GM12878 (cell line): ENCODE measurements around the gene GSG1L2. TPM values are rescaled to one million over a fixed set of nuclear protein-coding genes. Genes with fewer than 3 reads are reported as not detected.

Experiments used
- ATAC-seq: fragments of 200-7000 bp; cut with Tn5 transposase; 3 replicates; pipeline ENCODE4 v1.9.1; 2020; ENCODE audit warnings: mild to moderate bottlenecking, moderate library complexity
- BruUV-seq: library from RNA; stranded (reverse); fragments of 400-500 nt; replicated peaks from 2 replicates; lab custom pipeline; 2021; lab: Mats Ljungman, UMichigan
- CTCF ChIA-PET: fragments of 300-600 bp; sonication (Branson Sonifier 250); formaldehyde crosslinking; extraction: SDS; loops from one replicate; lab custom pipeline; 2021; ENCODE audit warnings: inconsistent platforms; lab: Yijun Ruan, JAX
- POLR2A ChIA-PET: fragments of 350-600 bp; formaldehyde crosslinking; extraction: SDS; loops from one replicate; lab custom pipeline; 2021; ENCODE audit warnings: inconsistent platforms; lab: Charles Lee
- RAD21 ChIA-PET: fragments of 300-600 bp; sonication (Branson Sonifier 250); formaldehyde crosslinking; loops from one replicate; lab custom pipeline; 2023; ENCODE audit warnings: antibody characterized with exemption; ENCODE audit not compliant: unreplicated experiment; lab: Charles Lee
- SMC1A ChIA-PET: fragments of 300-600 bp; sonication (Branson Sonifier 250); formaldehyde crosslinking; loops from one replicate; lab custom pipeline; 2023; ENCODE audit not compliant: unreplicated experiment, uncharacterized antibody; lab: Charles Lee
- DNase-seq: peaks from one replicate; pipeline ENCODE4 v3.0.0-alpha.2; 2011; ENCODE audit warnings: low read depth, low spot score
- FAIRE-seq: peaks from 3 replicates; lab custom pipeline; 2011; peaks lifted over from hg19 to GRCh38; lab: Jason Lieb, UNC
- H2AFZ ChIP-seq: 2 replicates; pipeline ENCODE4 v1.6.0; 2011; ENCODE audit warnings: low read depth, low read length, control low read depth; ENCODE audit not compliant: control insufficient read depth
- H3K27ac ChIP-seq: 2 replicates; pipeline ENCODE4 v1.5.1; 2011; ENCODE audit warnings: control low read depth; ENCODE audit not compliant: control insufficient read depth, insufficient read depth
- H3K27me3 ChIP-seq, 2 experiments: replicated peaks in 1 of 2; 2 replicates each; pipeline versions ENCODE4 v1.6.0 to v1.6.1; 2011; ENCODE audit warnings: low read length in 1 of 2; ENCODE audit not compliant: control insufficient read depth in 2 of 2, insufficient read depth in 2 of 2
- H3K36me3 ChIP-seq, 2 experiments: 2 replicates each; pipeline ENCODE4 v1.5.1; 2011; ENCODE audit warnings: low read length in 1 of 2; ENCODE audit not compliant: control insufficient read depth in 2 of 2, insufficient read depth in 2 of 2
- H3K4me1 ChIP-seq: 2 replicates; pipeline ENCODE4 v1.6.1; 2011; ENCODE audit warnings: mild to moderate bottlenecking, low read length, moderate library complexity, mixed read lengths; ENCODE audit not compliant: control insufficient read depth, insufficient read depth
- H3K4me2 ChIP-seq: 2 replicates; pipeline ENCODE4 v1.6.0; 2011; ENCODE audit warnings: control low read depth; ENCODE audit not compliant: control insufficient read depth, insufficient read depth
- H3K4me3 ChIP-seq: fragments of 200-600 bp; sonication (generic); 2 replicates; pipeline ENCODE4 v1.5.1; 2016
- H3K79me2 ChIP-seq: 2 replicates; pipeline ENCODE4 v1.6.0; 2011; ENCODE audit warnings: low read length; ENCODE audit not compliant: control insufficient read depth, insufficient read depth
- H3K9ac ChIP-seq: 2 replicates; pipeline ENCODE4 v1.8.0; 2011; ENCODE audit warnings: low read length, control low read depth, mixed read lengths; ENCODE audit not compliant: control insufficient read depth, insufficient read depth
- H3K9me3 ChIP-seq: replicated peaks from 3 replicates; pipeline ENCODE4 v1.5.1; 2011; ENCODE audit warnings: mild to moderate bottlenecking, low read length; ENCODE audit not compliant: control insufficient read depth, insufficient read depth
- H4K20me1 ChIP-seq: 2 replicates; pipeline ENCODE4 v1.6.0; 2011; ENCODE audit not compliant: control insufficient read depth, insufficient read depth
- BCLAF1 ChIP-seq: fragments of 450-650 bp; IDR thresholded peaks from 2 replicates; pipeline ENCODE4 v1.6.1; 2017; ENCODE audit warnings: antibody characterized with exemption, mild to moderate bottlenecking, moderate library complexity
- CEBPB ChIP-seq, 2 experiments: fragments of 150-350 bp in 1 of 2; IDR thresholded peaks; 2 replicates each; pipeline ENCODE4 v1.6.1; 2012 to 2014; ENCODE audit warnings: low read depth in 2 of 2, low read length in 2 of 2, borderline replicate concordance in 1 of 2, inconsistent platforms in 1 of 2
- CREB1 ChIP-seq: IDR thresholded peaks from 2 replicates; pipeline ENCODE4 v1.6.1; 2012; ENCODE audit warnings: low read depth, mild to moderate bottlenecking, inconsistent platforms
- IKZF2 ChIP-seq, 2 experiments: fragments of 450-650 bp; IDR thresholded peaks; 2 replicates each; pipeline ENCODE4 v1.6.1; 2017; ENCODE audit warnings: mild to moderate bottlenecking in 2 of 2, moderate library complexity in 2 of 2
- MEF2B ChIP-seq: fragments of 450-650 bp; IDR thresholded peaks from 2 replicates; pipeline ENCODE4 v1.6.1; 2018; ENCODE audit warnings: mild to moderate bottlenecking, moderate library complexity; ENCODE audit not compliant: partially characterized antibody, poor library complexity, severe bottlenecking
- RCOR1 ChIP-seq: conservative IDR thresholded peaks from 2 replicates; pipeline ENCODE4 v1.6.1; 2012; ENCODE audit warnings: low read depth, low read length, improper control_type of control experiment
- SIX5 ChIP-seq: IDR thresholded peaks from 2 replicates; pipeline ENCODE4 v1.6.1; 2011; ENCODE audit warnings: mild to moderate bottlenecking, low read depth, low read length, moderate library complexity; ENCODE audit not compliant: severe bottlenecking
- ZNF384 ChIP-seq: IDR thresholded peaks from 2 replicates; pipeline ENCODE4 v1.6.1; 2012; ENCODE audit warnings: low read depth, mild to moderate bottlenecking, low read length, improper control_type of control experiment, borderline replicate concordance
- ZNF622 ChIP-seq: fragments of 450-650 bp; IDR thresholded peaks from 2 replicates; pipeline ENCODE4 v1.6.1; 2017; ENCODE audit warnings: mild to moderate bottlenecking, inconsistent platforms
- WGBS: methylation state at CpG from one replicate; pipeline ENCODE4 v1.1.6; 2016; ENCODE audit warnings: low lambda C conversion rate; ENCODE audit not compliant: insufficient replicate concordance, insufficient coverage; ENCODE audit errors: missing lambda C conversion rate; 5-methylcytosine and 5-hydroxymethylcytosine counted together
- in situ Hi-C: fragments of 300-500 bp; cut with MboI; formaldehyde crosslinking; loops from 9 replicates; pipeline ENCODE4 v1.14.3; 2018; ENCODE audit warnings: mixed read lengths
- intact Hi-C: fragments of 100-400 bp; cut with micrococcal nuclease; formaldehyde crosslinking; loops from one replicate; pipeline ENCODE4 v1.14.2; 2022; ENCODE audit not compliant: unreplicated experiment
- polyA plus RNA-seq, 11 experiments: library from polyadenylated mRNA; depleted of rRNA in 4 of 11; unstranded in 6 of 11; stranded (reverse) in 5 of 11; fragments of >200 nt; fragmentation: Nextera tagmentation in 4 of 11; fragmentation: Illumina TruSeq in 1 of 11; extraction: Ambion mirVana in 4 of 11; extraction: Trizol in 1 of 11; gene quantifications; 1 replicate in 1 of 11; 2 replicates in 10 of 11; pipeline versions ENCODE4 v1.2.1 to v1.2.3, GENCODE V29; 2011 to 2016; ENCODE audit warnings: inconsistent platforms in 2 of 11, missing spikeins in 2 of 11, low read depth in 1 of 11
- total RNA-seq, 4 experiments: library from RNA; depleted of rRNA in 3 of 4; stranded (reverse); fragments of >200 nt in 3 of 4; fragmentation: Illumina TruSeq in 1 of 4; extraction: Trizol in 1 of 4; gene quantifications; 2 replicates each; pipeline versions ENCODE4 v1.2.1 to v1.2.3, GENCODE V29; 2013 to 2021
- TF ChIP-seq, protein P1 (sequence below): fragments of 450-650 bp; IDR thresholded peaks from 2 replicates; pipeline ENCODE4 v1.6.1; 2018; ENCODE audit warnings: mild to moderate bottlenecking, low read depth, moderate library complexity; ENCODE audit not compliant: partially characterized antibody
- TF ChIP-seq, protein P2 (sequence below): IDR thresholded peaks from 2 replicates; pipeline ENCODE4 v1.6.1; 2012; ENCODE audit warnings: low read depth, low read length, improper control_type of control experiment

Gene GSG1L2
- total and polyA plus RNA-seq, 10 of the 15 experiments (the other 5 are each of a cell fraction or from before 2014, with no cell fraction given), result not detected

GRCh38 chr17:9850151-9850550 lies 28.3 kb upstream of the GSG1L2 start:
- intact Hi-C loops, result no loop called here
- no peaks in the 10 kb centered on the region for H3K79me2 ChIP-seq
- ChIA-PET CTCF (no interaction called here), SMC1A (no interaction called here), POLR2A (no interaction called here), RAD21 (no interaction called here)
- no peak overlapping the region for H2AFZ ChIP-seq
- FAIRE-seq (no peak), DNase-seq (no peak), ATAC-seq (no peak)
- TF ChIP-seq BCLAF1 (no peak), SIX5 (no peak)
- H3K9me3 ChIP-seq, result no peaks in the 10 kb centered on the region
- H4K20me1 ChIP-seq, result no peaks in the 10 kb centered on the region
- H3K27ac ChIP-seq, result no peak overlapping the region
- in situ Hi-C loops, result no loop called here
- no peak overlapping the region for H3K9ac ChIP-seq
- H3K4me2 ChIP-seq, result no peak overlapping the region
- H3K4me1 ChIP-seq, result no peaks in the 10 kb centered on the region
- no peaks in the 10 kb centered on the region for H3K36me3 ChIP-seq
- H3K27me3 ChIP-seq, result no peaks in the 10 kb centered on the region; a peak in 1 of 4 replicates
- BruUV-seq, result no TSS peak
- H3K4me3 ChIP-seq, result no peak overlapping the region
- WGBS, result 41% methylated on average over 5 of the region's 5 CpGs

DNA sequence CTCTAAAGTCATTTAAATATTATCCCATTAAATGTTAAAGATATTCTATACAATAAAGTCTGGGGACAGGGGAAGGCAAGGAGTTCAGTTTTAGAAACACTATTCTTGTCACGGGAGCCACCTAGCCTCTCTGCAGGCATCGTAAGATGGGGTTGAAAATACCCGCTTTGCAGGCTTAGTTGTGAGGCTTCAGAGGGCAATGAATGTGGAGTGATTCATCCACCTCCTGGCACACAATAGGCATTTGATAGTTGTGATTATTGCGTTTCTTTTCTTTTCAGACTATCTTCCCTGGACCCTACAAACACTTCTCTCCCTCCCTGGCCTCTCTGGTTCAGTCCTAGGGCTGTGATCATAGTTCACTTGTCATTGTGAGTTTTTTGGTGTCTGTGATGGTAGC lies 23.4 kb upstream of the GSG1L2 start:
- no peaks in the 10 kb centered on the region for H4K20me1 ChIP-seq
- no peak for TF ChIP-seq RCOR1
- TF ChIP-seq CREB1, result no peak
- TF ChIP-seq, protein P1, sequence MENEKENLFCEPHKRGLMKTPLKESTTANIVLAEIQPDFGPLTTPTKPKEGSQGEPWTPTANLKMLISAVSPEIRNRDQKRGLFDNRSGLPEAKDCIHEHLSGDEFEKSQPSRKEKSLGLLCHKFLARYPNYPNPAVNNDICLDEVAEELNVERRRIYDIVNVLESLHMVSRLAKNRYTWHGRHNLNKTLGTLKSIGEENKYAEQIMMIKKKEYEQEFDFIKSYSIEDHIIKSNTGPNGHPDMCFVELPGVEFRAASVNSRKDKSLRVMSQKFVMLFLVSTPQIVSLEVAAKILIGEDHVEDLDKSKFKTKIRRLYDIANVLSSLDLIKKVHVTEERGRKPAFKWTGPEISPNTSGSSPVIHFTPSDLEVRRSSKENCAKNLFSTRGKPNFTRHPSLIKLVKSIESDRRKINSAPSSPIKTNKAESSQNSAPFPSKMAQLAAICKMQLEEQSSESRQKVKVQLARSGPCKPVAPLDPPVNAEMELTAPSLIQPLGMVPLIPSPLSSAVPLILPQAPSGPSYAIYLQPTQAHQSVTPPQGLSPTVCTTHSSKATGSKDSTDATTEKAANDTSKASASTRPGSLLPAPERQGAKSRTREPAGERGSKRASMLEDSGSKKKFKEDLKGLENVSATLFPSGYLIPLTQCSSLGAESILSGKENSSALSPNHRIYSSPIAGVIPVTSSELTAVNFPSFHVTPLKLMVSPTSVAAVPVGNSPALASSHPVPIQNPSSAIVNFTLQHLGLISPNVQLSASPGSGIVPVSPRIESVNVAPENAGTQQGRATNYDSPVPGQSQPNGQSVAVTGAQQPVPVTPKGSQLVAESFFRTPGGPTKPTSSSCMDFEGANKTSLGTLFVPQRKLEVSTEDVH, result no peak
- no peak for TF ChIP-seq ZNF622
- no peak for TF ChIP-seq MEF2B
- TF ChIP-seq, protein P2, sequence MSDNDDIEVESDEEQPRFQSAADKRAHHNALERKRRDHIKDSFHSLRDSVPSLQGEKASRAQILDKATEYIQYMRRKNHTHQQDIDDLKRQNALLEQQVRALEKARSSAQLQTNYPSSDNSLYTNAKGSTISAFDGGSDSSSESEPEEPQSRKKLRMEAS, result no peak
- no peak for TF ChIP-seq IKZF2 (IDR thresholded peaks at IDR 0.05)
- TF ChIP-seq ZNF384, result no peak
- TF ChIP-seq CEBPB (IDR thresholded peaks at IDR 0.05; ENCODE audit: borderline replicate concordance in 1 of 2, low read depth in 2 of 2, low read length in 2 of 2), result no peak
- FAIRE-seq (no peak), DNase-seq (no peak), ATAC-seq (no peak)
- H3K9ac ChIP-seq, result no peak overlapping the region
- intact Hi-C loops (no loop called here), in situ Hi-C loops (no loop called here)
- H3K79me2 ChIP-seq, result no peaks in the 10 kb centered on the region
- H3K4me1 ChIP-seq, result no peaks in the 10 kb centered on the region
- H3K9me3 ChIP-seq, result no peaks in the 10 kb centered on the region
- ChIA-PET SMC1A (no interaction called here), POLR2A (no interaction called here), RAD21 (no interaction called here), CTCF (no interaction called here)
- no peaks in the 10 kb centered on the region for H3K27me3 ChIP-seq
- H3K36me3 ChIP-seq, result no peaks in the 10 kb centered on the region
- H3K4me2 ChIP-seq, result no peak overlapping the region
- BruUV-seq, result no TSS peak
- no peak overlapping the region for H3K27ac ChIP-seq
- no peak overlapping the region for H2AFZ ChIP-seq
- WGBS, result 77% methylated on average over 4 of the region's 4 CpGs
- no peak overlapping the region for H3K4me3 ChIP-seq
